Measurements from ENCODE around the gene SLC45A3.

The SLC45A3 gene

DNA sequence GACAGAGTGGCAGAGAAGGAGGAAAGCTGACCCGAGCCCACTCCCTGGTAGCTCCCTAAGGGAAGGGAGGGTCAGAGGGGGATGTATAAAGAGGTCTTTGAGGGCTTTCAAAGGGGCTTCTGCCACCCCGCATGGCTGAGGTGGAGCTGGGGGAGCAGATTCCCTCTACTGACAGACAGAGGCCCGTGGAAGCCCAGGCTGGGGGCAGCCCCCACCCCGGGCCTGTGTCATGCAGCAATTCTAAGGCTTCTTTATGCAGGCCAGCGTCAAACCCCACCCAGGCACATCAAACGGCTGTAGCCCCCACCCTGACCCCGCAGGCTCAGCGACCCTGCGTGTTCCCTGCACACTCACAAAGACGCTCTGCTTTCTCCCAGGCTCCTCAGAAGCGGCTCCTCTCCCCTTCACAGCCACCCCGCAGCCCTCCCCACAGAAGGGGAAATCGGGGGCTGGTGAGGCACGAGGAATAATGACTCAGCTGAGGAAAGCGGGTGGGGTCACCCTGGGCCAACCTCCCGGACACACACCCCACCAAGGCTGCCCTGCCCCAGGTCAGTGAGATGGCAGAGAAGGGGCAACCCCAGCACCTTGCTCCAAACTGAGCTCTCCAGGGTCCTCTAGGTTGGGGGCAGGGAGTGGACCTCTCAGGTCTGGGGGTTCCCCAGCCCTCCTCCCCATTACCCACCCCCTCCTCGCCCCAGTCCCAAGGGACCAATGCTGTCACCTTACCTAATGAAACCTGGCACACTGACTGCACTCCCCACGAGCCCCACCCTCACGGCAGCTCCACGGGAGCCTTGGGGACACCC, 10.8 kb downstream of the SLC45A3 start:
- no peak for DNase-seq (ENCODE audit: low read depth)

DNA sequence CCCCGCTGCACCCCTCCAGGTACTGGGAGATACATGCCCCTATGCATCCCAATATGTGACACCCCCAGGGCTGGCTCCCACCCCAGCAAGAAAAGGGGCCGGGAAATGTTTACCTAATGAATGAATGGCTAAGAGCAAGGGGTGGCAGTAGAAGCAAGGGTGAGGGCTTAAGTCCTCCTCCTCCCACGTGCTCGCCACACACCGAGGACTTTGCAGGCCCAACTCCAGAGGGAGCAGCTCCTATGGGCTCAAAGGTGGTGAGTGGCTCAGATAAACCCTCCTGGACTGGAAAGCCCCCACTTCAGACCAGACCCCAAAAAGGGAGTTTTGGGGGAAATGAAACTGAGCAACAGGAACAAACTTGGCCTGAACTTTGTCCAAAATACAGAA, 11.4 kb downstream of the SLC45A3 start:
- DNase-seq (ENCODE audit: low read depth) = no peak

DNA sequence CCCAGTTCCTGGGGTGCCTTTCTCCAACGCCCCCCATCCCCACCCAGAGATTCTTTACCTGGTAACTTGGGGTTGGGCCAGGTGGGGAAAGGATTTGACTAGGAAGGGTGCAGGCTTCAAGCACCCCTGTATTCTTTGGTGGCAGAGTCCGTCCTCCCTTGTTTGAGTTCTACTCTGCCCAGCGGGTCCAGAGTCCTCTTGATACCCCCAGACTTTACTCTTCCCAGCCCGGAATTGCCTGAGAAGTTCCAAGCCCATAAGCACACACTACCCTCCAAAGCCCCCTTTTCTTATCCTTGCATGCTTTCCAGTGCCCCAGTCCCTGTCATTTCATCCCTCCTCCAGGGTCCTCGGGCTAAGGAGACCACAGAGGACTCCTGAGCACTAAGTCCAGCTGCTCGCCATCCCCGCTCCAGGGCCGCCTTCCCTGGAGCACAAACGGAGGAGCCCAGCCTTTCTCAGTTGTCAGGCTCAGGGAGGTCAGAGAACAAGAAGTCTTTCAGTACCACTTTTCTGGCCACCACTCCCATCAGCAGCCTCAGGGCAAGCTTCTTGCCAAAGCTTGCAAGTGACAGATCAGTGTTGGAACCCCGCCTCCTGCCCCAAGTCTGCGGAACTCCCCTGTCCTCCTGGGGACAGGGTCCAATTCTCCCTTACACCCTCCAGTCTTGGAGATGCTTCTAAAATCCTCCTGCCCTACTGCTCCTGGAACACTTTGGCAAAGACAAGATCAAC, 12.2 kb downstream of the SLC45A3 start:
- DNase-seq (ENCODE audit: low read depth) = no peak

DNA sequence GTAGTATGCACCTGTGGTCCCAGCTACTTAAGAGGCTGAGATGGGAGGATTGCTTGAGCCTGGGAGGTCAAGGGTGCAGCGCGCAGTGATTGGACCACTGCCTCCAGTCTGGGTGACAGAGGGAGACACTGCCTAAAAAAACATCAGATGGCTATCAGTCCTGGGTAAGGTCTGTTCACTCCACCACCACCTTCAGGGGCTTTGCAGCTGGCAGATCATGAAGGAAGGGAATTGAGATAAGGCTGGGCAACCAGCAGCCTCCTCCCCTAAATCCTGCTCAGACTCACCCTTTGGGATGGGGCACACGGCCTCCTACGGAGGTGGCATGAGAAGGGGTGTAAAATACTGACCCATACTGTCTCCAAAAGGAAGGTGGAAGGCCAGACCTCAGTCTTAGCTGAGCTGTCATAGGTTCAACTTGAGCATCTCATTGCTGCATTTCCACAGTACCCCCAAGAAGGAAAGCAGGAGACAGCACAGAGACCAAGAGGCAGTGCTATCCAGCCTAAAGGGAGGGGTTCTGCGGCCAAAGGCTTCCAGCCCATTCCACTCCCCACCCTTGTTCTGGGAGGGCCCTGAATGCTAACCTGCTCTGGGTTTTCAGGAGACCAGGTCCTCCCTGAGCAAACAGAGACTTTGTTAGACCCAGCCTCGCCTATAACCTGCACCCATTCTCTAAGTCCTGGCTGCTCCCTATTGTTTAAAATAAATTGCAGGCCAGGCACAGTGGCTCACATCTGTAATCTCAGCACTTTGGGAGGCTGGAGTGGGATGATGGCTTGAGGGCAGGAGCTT, 13.7 kb downstream of the SLC45A3 start:
- no peak for DNase-seq (ENCODE audit: low read depth)

DNA sequence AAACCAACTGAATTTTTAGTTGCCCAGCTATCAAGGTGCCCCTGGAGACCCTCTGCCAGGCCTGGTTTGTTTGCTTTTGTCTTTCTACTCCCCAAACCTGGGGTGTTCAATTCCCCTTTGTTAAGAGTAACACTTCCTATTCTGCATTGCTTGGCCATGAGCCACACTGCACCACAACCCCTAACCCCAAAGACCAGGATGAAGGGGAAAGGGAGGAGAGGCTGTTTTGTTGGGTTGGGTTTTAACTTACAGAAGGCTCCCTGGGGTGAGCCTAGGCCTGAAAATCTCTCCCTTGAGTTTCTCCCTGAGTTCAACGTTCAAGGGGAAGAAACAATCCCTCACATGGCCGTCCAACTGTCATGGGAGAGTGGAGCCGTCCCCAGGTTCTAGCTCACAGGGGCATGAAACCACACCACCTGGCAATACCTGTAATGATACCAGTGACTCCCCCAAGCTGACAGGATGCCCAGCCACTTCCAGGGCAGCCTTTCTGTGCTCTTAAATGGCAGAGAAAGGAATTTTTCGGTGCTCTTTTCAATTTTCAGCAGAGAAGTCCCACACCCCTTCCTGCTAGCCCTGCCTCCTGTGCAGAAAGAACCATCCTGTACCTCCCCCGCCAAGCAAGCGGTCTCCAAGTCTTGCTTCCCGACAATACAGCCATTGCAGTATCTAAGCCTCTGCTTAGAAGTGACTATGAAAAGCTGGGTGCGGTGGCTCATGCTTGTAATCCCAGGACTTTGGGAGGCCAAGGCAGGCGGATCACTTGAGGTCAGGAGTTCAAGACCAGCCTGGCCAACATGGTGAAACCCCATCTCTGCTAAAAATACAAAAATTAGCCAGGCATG, 14.9 kb downstream of the SLC45A3 start:
- DNase-seq (ENCODE audit: low read depth) = no peak

DNA sequence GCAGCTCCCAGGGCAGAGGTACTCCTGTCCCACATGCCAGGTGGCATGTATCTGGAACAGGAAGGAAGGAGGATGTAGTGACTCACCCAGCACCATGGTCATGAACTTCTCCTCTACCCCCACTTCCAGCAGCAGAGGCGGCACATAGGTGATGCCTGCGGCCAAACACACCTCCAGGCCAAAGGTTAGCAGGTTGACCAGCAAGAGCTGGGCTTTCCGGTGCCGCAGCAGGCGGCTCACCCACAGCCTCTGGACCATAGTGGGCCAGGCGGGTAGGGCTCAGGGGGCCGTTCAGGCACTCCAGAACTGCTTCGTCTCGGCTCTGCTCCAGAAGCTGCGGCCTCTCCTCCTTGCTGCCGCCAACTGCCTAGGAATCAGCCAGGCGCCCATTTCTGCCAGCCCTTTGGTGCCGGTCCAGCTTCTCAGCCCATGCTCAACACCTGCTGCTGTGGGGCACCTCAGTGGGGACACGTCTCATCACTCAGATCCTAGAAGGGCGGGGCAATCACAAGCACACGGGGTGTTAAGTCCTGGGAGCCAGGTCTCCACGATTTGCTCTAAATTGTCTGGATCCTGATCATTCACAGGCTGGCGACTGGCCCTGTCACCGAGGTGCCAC, 15.8 kb downstream of the SLC45A3 start:
- no peak for DNase-seq (ENCODE audit: low read depth)

DNA sequence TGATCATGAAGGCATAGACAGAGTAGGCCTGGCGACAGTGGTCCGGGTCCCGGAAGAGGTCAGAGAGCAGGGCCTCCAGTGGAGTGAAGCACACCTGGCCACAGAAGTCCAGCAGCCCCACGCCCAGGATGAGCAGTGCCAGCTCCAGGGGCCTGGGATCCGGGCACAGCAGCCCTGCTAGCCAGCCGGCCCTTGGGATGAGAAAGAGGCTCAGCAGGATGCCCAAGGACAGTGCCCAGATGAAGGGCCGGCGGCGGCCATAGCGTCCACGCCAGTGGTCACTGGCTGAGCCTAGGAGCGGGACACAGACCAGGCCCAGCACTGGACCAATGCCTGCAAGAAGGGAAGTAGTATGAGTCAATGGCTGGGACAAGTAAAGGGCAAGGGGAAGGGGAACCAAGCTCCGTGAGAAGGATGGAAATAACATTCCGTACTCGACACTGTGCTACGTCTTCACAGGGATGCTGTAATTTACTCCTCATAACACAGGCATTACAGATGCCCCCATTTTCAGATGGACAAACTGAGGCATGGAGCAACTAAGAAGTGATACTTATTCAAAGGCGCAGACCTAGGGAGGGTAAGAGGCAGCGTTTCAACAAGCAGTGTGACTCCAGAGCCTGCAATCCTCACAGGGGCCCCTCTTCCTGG, 16.9 kb downstream of the SLC45A3 start:
- no peak for DNase-seq (ENCODE audit: low read depth)

DNA sequence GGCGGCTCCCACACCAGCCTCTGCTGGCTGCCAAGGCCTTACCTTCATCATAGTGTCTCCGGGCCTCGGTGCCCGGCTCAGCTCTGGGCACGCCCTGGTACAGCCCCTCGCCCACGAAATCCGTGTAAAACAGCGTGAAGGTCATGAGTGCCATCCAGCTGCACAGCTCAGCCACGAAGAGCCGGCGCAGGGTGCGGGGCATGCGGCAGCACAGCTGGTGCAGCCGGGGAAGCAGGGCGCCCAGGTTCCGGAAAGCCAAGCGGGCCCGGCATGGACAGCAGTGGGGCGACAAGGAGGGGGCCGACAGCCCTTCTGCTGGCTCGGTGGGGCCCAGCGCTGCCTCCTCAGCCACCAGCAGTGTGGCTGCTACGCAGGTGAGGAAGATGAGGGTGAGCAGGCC, 17.5 kb downstream of the SLC45A3 start:
- no peak for DNase-seq (ENCODE audit: low read depth)

DNA sequence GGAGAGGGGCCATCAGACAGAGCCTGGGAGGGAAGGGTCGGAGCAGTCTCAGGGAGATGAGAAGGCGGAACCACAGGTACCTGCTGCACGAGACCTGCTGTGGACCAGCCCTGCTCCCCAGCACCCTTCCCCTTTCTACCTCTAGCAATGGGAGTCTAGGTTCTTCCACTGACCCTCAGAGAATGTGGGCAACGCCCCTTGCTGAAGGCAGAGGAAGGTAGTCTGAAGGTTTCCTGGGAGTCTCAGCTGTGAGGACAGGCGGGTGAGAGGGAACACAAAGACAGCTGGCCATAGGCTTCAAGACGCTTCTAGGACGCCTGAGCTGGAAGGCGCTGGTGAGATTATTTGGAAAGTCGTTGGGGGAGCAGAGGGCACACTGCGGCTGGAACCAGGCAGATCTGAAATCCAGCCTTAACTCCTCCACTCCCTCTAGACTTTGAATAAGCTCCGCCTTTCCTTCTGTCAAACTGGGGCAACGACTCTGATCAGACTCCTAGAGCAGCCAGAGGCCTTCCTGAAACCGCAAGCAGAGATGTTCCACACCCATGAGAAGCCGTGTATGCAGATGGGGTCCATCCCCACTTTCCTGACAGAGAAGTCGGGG, 18.1 kb downstream of the SLC45A3 start:
- no peak for DNase-seq (ENCODE audit: low read depth)

DNA sequence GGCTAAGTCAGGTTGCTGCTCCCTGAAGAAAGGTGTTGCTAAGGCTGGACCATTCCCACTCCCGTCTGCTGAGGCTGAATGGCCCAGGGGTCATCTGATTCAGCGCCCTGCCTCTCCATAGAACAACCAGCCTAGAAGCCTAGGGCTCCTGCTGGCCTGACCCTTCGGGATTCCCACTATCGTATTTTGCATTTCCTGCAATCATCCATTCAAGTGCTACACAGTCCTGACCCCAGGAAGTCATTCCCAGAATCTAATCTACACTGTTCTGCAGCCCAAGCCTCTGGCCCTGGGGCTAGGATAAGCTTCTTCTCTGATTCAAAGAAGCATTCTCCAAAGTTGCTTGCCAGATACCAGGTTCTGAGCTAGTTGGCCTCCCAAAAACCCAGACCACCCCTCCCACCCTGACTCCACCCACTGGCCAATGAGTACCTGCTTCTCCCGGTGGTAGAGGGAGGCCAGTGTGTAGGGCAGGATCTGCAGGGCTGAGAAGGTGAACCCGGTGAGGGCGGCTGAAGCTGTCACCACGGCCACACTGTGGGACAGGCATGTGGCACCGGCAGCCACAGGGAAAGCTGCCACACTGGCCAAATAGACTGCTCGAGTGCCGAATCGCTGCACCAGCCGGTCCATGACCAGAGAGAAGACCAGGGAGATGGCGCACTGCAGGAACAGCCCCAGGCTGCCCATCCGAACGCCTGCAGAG, 18.7 kb downstream of the SLC45A3 start:
- no peak for DNase-seq (ENCODE audit: low read depth)

DNA sequence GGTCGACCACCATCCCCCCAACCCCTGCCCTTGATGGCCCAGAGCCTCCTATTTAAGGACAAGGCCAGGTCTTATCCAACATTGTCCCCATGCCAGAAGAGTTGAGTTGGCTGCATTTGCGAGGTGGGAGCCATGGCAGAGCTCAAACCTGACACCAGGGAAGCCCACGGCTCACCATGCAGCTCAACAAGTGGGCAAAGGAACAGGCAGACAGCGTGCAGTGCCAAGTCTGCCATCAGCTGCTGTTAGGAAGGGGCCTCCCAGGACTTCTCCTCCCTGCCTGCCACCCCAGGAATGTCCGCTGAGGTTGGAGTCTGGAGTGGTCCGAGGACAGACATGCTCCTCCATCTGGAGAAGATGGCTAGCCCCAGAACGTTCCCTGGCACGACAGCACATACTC, 19.9 kb downstream of the SLC45A3 start:
- no peak for DNase-seq (ENCODE audit: low read depth)

DNA sequence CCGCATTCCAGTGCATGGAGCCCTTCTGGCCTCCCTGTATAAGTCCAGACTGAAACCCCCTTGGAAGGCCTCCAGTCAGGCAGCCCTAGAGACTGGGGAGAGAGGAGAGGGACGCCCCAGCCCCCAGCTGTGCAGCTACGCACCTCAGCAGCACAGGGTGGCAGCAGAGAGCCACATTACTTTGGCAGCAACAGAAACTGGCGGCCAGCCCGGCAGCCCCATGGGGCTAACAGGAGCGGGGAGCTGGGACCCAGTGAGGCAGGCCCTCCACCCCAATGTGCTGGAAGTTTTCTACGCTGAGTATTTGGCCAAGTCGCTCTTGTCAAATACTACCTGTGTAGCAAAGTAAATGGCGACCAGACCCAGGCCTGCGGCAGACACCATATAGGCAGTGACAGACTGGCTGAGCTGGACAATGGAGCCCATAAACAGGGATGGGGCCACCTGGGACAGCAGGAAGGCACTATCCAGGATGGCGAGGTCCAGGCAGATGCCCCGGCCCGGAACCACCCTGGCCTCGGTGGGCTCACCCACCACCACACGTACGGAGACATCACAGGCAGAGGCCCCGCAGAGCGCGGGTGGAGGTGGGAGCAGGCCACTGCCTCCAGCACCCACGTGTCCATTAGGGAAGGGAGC, 21.2 kb downstream of the SLC45A3 start:
- peak; percentile 67 for DNase-seq (ENCODE audit: low read depth)

DNA sequence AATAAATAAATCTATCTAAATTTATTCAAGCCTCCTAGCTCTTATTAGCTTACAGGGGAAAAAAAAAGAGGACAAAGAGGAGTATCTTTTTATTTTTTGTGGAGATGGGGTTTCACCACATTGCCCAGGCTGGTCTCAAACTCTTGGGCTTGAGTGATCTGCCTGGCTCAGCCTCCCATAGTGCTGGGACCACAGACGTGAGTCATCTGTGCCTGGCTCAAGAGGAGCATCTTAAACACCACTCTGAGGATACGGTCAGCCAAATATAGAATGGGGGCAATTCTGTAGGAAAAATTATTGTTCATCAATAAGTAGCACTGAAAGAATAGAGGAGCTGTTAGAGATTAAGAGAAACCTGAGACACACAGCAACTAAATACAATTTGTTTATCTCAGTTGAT, 24.1 kb downstream of the SLC45A3 start:
- no peak for DNase-seq (ENCODE audit: low read depth)

DNA sequence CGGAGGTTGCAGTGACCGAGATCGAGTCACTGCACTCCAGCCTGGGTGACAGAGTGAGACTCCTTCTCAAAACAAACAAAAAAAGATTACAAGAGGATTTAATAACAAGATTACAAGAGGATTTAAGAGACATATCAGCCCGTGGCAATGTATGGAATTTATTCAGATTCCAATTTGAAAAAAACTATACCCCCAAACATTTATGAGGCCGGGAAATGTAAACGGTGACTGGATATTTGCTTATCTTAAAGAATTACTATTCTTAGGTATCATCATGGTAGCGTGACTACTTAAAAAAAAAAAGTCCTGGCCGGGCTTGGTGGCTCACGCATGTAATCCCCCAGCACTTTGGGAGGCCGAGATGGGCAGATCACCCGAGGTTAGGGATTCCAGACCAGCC, 27.3 kb downstream of the SLC45A3 start:
- no peak for DNase-seq (ENCODE audit: low read depth)

DNA sequence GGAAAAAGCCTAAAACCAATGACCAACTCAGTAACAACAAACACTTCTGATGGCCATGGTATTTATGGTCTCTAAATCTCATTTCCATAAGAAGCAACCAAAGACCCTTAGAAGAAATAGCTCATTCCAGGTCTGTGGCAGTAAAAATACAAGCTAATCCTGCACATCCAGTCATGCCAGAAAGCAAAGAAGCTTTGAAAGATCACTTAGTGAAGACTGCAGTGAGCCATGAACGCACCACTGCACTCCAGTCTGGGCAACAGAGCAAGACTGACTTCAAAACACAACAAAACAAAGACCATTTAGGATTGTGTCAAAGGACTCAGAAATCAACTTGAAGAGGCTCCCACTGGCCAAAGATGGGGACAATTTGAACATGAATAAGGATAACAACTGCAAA, 30.1 kb downstream of the SLC45A3 start:
- no peak for DNase-seq (ENCODE audit: low read depth)

DNA sequence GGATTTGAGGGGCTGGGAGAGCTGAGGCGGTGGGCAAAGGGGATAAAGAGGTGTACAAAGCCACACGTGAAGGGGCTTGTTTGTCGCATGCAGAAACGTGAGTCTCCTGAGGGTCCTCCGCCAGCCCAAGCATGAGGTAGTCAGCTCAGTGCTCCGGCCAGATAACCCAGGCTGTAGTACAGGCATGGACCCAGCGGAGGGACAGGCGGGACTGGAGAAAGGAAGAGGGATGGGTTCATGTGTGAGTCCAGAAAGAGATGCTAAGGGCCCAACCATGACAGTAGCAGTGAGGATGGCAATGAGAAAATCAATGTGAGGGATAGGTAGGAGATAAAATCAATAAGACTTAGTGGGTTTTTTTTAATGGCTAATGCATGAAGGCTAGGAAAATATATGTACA, 34.8 kb downstream of the SLC45A3 start:
- no peak for DNase-seq (ENCODE audit: low read depth)

DNA sequence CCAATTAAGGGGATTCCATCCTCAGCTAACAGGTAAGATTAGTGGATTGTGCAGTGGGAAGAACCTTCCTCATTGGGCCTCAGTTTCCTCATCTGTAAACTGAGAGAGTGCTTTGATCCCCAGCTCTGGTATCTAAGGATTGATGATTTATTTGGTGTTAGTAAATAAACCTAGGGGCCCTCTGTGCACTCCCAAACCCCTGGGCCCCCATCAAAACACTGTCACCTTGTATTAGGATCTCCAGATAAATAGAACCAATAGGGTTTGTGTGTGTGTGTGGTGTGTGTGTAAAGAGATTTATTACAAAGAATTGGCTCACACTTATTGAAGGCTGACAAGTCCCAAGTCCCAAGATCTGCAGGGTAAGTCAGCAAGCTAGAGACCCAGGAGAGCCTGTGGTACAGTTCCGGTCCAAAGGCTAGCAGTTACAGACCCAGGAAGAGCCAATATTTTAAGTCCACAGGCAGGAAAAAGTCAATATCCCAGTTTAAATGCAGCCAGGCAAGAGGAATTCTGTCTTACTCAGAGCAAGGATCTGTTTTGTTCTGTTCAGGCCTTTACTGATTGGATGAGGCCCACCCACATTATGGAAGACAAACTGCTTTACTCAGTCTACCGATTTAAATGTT, 37.5 kb downstream of the SLC45A3 start:
- no peak for DNase-seq (ENCODE audit: low read depth)

DNA sequence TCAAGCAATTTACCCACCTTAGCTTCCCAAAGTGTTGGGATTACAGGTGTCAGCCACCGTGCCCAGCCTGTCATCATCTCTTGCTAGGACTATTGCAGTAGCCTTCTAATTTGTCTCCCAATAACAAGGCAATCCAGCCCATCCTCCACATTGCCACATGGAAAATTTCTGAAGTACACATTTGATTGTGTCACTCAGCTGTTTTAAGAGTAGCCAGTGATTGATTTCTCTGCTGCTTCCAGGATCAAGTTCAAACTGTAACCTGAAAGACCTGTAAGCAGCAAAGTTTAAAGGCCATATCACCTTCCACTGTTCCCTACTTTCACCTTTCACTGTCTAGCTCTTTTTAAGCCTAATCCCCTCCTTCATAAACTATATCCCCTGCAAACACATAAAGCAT, 40.7 kb downstream of the SLC45A3 start:
- no peak for DNase-seq (ENCODE audit: low read depth)
